Measurements from ENCODE around the gene IGSF9B.

DNA sequence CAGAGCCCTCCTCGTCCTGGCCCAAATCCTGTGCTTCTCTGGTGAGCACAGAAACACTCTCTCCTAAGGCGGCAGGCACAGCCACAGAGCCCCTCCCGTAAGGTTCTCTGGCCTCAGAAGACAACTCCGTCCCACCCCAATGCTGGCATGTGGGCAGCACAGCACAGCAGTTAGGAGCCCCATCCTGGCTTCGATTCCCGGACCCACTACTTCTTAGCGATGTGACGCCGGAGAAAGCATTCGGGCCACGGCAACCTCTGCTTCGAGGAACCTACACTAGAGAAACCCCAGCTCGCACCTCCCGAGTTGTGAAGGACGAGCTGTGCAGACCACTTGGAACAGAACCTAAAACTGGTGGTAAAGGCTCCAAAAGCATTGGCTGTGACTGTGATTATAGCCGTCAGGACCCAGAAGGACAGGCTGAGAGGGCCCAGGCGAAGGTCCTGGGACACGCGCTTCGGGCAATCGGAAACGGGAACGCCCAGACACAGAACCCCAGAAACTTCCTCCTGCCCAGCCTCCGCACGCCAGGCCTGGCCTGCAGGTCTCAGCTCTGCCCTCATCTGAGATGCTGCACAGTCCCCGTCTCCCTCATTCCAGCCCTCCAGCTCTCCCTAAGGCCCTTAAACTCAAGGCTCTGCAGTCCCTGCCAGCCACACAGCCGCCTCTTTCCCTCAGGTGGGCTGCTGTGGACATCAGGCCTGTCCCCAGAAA lies 26.6 kb downstream of the IGSF9B start:
- no peak for TF ChIP-seq POLR2A (IDR thresholded peaks at IDR 0.05)
- TF ChIP-seq, protein P1, sequence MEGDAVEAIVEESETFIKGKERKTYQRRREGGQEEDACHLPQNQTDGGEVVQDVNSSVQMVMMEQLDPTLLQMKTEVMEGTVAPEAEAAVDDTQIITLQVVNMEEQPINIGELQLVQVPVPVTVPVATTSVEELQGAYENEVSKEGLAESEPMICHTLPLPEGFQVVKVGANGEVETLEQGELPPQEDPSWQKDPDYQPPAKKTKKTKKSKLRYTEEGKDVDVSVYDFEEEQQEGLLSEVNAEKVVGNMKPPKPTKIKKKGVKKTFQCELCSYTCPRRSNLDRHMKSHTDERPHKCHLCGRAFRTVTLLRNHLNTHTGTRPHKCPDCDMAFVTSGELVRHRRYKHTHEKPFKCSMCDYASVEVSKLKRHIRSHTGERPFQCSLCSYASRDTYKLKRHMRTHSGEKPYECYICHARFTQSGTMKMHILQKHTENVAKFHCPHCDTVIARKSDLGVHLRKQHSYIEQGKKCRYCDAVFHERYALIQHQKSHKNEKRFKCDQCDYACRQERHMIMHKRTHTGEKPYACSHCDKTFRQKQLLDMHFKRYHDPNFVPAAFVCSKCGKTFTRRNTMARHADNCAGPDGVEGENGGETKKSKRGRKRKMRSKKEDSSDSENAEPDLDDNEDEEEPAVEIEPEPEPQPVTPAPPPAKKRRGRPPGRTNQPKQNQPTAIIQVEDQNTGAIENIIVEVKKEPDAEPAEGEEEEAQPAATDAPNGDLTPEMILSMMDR (IDR thresholded peaks at IDR 0.05), result no peak

Measured in uterus (tissue), 2 donors.